T-helper 1 cell (primary cell): Measurements from ENCODE around the gene GLE1.
"Not testable (repeated sequence)": the region's sequence is repeated elsewhere in the genome, so short reads cannot be mapped to it uniquely, and the experiment has no call there.

Source experiments
- DNase-seq, 5 donors: peaks; one replicate each; pipeline ENCODE4 v3.0.0-alpha.2; 2012 to 2020

The GLE1 gene

GRCh38 chr9:128495804-128496417, 8.6 kb upstream of the GLE1 start:
- DNase-seq, result no peak

DNA sequence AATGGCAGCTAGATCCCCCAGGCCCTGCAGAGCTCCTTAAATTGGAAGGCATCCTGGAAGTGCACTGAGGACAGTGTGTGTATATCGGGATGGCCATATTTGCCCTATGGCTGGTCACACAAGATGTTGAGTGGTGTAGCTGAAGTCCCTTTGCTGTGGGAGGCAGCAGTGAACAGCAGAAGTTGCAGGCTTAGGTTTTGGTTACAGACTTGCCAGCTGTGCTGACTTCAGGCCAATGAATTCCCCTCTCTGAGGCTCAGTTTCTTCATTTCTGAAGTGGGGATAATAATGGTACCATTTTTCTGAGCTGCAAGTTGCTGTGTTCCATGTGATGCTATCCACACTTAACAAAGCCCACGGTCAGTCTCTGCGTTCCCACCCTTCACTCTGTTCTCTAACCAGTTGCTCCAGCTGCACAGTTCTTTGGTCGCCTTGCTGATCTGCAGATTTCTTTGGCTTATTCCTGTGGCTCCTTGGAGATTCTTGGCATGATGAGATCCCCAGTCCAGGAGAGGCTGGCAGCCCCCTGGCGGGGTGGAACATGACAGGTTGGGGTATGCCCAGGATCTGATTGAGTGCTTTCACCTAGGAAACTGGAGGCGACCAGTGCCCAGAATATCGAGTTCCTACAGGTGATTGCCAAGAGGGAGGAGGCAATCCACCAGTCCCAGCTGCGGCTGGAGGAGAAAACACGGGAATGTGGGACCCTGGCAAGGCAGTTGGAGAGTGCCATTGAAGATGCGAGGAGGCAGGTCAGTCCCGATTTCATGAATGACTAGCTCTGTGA, 6.5 kb upstream of the GLE1 start:
- no peak for DNase-seq

- DNase-seq, result no peak
Measured at GRCh38 chr9:128498911-128499310, 5.6 kb upstream of the GLE1 start.

GRCh38 chr9:128499920-128500319, 4.6 kb upstream of the GLE1 start:
- DNase-seq, result no peak

GRCh38 chr9:128503415-128503825, 1.1 kb upstream of the GLE1 start:
- DNase-seq, result not testable (repeated sequence)

DNA sequence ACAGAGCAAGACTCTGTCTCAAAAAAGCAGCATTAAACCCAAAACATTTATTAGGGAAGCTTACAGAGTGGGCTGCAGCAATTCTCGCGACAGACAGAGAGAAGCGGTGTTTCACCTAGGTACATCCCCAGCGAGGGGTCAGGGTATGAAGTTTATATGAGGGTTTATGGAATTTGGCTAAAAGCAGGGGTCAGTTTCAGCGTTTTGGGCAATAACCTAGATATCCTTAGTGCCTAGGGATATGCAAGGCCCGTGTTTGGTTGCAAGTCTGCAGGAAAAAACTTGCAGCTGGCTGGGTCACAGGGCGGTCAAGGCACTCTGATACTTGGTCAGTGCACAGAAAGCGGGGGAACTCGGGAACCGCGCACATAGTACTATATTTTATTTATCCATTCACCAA, 649 bp upstream of the GLE1 start:
- DNase-seq, result no peak

DNA sequence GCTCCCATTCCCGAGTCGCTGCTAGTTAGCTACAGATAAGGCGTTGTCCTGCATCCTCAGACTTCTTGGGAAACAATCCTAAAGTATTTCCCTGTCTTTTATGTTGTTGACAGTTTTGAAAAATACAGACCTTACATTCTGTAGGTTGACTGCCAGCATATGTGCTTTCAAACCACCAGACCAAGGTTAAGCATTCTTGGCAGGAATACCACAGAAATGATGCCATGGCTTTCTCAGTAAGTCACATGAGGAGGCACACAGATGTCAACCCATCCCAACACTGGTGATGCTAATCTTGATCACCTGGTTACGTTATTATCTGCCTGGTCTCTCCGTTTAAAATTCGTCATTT, 871 bp downstream of the GLE1 start:
- no peak for DNase-seq

DNA sequence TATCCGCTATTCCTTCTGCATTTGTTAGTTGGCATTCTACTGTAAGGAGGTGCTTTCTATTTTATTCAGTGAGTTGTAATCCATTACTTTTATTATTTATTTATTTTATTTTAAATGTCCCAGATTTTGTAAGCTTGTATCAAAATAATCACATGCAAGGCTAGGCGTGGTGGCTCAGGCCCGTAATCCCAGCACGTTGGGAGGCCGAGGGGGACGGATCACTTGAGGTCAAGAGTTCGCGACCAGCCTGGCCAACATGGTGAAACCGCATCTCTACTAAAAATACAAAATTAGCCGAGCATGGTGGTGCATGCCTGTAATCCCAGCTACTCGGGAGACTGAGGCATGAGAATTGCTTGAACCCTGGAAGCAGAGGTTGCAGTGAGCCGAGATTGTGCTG, 1.4 kb downstream of the GLE1 start:
- DNase-seq, result not testable (repeated sequence)

GRCh38 chr9:128512820-128513219, 8.3 kb downstream of the GLE1 start:
- DNase-seq, result no peak

GRCh38 chr9:128521956-128522355, 17.4 kb downstream of the GLE1 start:
- DNase-seq, result no peak

DNA sequence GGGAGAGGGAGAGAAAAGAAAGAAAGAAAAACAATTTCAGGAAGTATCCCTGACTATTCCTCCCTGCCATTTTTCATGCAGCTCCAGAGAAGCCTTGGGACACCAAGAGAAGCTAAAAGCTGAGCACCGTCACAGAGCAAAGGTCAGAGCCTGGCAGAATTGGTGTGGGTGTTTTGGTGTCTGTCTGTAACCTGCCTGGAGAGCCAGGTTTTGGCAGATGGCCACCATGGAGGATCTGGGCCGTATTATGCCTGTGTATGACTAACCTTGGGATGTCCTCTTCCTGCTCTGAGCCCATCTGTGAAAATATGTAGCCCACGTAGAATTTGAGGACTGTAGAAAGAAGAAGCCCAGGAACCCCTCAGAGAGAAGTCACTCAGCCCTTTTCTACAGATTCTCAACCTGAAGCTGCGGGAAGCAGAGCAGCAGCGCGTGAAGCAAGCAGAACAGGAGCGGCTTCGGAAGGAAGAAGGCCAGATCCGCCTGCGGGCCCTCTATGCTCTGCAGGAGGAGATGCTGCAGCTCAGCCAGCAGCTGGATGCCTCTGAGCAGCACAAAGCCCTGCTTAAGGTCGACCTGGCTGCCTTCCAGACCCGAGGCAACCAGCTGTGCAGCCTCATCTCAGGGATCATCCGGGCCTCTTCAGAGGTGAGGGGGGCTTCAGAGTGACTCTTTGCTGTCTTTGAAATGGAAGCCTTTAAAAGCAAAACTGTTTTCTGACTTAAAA, 18.8 kb downstream of the GLE1 start:
- no peak for DNase-seq

DNA sequence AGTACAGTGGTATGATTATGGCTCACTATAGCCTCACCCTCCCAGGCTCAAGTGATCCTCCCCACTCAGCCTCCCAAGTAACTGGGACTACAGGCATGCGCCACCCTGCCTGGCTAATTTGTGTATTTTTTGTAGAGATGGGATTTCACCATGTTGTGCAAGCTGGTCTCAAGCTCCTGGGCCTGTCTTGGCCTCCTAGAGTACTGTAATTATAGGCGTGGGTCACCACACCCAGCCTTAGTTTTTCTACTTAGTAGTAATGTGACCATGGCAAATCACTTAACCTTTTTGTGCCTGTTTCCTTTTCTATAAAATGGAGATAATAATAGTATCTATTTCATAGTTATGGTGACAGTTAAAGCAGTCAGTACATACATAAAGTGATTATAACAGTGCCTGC, 22.2 kb downstream of the GLE1 start:
- no peak for DNase-seq

- DNase-seq, result no peak
Measured at GRCh38 chr9:128528445-128529160, 24.1 kb downstream of the GLE1 start.

GRCh38 chr9:128529191-128529590, 24.7 kb downstream of the GLE1 start:
- no peak for DNase-seq

DNA sequence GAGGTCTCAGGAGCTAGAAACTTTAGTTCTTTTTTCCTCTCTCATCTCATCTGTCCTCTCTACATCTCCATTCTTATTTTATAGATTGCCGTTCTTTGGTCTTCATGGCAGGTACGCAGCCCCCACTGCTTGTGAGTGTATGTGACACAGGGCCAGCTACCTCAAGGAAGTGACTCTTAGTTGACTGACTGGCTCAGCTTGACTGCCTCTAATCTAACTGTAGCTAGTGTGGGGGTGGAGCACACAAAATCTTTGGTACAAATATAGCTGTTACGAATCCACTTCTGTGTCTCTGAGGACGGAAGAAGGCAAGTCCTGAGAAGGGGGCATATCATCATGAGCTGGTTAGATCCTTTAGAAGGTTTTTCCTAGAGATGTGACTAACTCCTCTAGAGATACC, 28.1 kb downstream of the GLE1 start:
- no peak for DNase-seq

- DNase-seq, result no peak
Measured at GRCh38 chr9:128540634-128541360, 36.3 kb downstream of the GLE1 start.

DNA sequence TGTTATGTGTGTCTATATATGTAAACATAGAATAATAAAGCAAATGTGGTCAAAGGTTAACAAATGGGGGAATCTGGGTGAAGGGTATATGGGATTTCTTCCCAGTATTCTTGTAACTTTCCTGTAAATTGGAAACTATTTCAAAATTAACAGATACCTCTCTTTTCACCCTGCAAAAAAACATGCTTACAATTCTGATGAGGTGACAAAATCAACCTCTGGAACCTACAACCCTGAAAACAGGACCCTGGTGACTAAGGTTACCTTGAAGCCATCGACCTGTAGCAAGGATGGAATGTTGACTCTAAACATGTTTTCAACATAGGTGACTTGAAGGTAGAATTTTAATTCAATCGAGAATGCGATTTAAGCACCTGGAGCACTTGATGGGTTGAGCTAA, 42.0 kb downstream of the GLE1 start:
- DNase-seq, result no peak

- DNase-seq, result no peak
Measured at GRCh38 chr9:128548876-128549275, 44.4 kb downstream of the GLE1 start.

DNA sequence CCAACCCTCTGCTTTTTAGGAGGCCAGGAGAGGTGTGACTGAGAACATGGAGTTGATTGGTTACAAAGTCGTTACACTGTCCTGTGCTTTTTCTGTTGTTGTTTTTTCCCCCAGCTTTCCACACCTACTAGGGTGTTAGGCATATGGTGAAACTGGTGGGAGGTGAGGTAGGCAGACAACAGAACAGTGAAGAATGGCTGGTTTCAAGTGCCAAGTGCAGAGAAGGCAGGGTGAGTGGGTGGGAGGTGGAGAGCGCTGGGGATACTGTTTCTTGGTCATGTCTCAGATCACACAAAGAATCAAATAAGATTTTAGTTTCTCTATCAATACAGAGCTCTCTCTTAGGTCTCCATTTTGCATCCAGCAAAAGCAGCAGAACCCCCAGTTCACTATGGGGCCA, 45.7 kb downstream of the GLE1 start:
- DNase-seq, result no peak

GRCh38 chr9:128550770-128551656, 46.5 kb downstream of the GLE1 start:
- DNase-seq, result no peak

GRCh38 chr9:128551657-128552152, 47.2 kb downstream of the GLE1 start:
- DNase-seq, result no peak
